ENCODE results near the gene TCN2.

DNA sequence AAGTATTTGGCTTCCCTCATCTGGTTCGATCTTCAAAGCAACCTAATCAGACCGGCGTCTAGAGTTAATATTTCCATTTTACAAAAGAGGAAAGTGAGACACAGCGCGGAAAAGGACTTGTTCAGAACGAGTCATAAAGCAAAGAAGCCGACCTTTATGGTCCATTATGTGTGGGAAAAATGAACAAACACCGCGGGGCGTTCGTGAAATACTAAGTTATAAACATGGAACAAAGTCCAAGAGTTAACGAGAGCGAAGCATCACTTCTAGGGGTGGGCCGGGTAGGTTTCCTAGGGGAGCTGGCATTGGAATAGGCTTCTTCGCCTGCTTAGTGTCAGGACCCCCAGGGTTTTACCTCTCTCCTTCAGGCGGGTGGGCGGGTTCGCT lies 60.1 kb downstream of the TCN2 start:
- TF ChIP-seq, protein P1, sequence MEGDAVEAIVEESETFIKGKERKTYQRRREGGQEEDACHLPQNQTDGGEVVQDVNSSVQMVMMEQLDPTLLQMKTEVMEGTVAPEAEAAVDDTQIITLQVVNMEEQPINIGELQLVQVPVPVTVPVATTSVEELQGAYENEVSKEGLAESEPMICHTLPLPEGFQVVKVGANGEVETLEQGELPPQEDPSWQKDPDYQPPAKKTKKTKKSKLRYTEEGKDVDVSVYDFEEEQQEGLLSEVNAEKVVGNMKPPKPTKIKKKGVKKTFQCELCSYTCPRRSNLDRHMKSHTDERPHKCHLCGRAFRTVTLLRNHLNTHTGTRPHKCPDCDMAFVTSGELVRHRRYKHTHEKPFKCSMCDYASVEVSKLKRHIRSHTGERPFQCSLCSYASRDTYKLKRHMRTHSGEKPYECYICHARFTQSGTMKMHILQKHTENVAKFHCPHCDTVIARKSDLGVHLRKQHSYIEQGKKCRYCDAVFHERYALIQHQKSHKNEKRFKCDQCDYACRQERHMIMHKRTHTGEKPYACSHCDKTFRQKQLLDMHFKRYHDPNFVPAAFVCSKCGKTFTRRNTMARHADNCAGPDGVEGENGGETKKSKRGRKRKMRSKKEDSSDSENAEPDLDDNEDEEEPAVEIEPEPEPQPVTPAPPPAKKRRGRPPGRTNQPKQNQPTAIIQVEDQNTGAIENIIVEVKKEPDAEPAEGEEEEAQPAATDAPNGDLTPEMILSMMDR (IDR thresholded peaks at IDR 0.05; ENCODE audit: insufficient read depth, low read depth, low read length), result no peak
- TF ChIP-seq EZH2 (IDR thresholded peaks at IDR 0.05; ENCODE audit: insufficient read depth, low read length), result no peak
